Islet precursor cell (in vitro differentiated cells): ENCODE data around the gene GCK.
"Not testable (repeated sequence)": the region's sequence is repeated elsewhere in the genome, so short reads cannot be mapped to it uniquely, and the experiment has no call there.

Experiments
- DNase-seq: peaks from one replicate; pipeline ENCODE4 v3.0.0-alpha.2; 2018

GCK gene

DNA sequence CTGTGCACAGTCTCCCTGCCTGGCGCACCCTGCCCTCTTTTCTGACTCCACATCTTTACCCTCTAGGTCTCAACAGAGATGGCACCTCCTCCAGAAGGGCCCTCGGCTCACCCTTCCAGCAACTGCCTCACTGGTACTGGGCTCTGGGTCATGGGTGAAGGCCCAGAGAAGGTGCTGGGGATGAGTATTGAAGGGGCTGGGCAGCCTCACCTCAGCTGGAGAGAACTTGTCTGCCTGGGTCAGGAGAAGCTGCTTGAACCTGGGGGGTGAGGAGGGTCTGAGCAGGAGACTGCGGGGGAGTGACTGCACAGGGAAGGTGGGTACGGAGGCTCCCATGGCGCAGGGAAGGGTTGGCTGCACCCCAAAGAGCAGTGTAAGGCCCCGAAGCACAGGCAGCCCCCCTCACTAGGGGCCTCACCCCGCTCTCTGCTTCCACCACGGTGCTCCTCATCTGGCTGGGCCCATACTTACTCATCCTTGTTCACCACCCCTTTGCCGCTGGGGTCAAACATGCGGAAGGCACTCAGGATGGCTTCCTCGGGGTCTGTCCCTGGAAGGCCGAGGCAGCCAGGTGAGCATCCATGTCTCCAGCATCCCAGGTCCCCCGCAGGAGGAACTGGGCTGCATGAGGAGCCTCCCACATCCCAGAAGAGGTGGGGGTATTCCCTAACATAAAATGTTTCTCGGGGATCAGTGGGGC, 49.8 kb downstream of the GCK start:
- DNase-seq, result no peak

DNA sequence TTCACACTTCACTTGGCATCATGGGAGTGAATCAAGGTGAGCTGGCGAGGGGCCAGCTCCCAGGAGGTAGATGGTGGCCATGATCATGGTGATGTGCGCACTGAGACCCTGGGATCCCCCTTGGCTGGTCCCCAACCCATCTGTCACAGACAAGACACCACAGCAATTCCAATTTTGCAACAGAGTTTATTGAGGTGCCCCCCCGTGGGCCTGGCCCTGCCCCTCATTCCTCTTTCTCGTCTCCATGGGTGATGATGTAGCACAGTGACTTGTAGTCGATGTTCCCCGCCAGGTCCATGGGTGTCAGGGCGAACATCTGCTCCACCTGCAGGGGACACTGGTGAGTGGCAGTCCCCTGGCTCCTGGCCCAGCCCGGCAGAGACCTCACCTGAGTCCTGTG, 50.5 kb downstream of the GCK start:
- no peak for DNase-seq

DNA sequence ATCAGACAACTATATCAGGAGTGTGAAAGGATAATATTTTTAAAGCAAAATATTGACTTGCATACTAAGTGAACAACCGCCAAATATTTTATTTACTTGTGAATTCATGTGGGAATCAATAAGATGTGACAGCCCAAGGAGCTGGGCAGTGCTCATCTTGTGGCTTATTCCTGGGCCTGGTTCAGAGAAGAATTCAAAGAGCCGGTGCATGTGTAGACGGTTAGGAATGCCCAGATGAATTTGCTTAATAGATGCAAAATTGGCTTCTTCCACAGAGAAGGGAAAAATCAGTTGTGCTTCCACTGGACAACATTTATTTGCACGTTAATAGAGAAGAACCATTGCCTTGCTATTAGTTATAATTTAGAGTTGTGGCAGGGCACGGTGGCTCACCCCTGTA, 52.5 kb downstream of the GCK start:
- no peak for DNase-seq

DNA sequence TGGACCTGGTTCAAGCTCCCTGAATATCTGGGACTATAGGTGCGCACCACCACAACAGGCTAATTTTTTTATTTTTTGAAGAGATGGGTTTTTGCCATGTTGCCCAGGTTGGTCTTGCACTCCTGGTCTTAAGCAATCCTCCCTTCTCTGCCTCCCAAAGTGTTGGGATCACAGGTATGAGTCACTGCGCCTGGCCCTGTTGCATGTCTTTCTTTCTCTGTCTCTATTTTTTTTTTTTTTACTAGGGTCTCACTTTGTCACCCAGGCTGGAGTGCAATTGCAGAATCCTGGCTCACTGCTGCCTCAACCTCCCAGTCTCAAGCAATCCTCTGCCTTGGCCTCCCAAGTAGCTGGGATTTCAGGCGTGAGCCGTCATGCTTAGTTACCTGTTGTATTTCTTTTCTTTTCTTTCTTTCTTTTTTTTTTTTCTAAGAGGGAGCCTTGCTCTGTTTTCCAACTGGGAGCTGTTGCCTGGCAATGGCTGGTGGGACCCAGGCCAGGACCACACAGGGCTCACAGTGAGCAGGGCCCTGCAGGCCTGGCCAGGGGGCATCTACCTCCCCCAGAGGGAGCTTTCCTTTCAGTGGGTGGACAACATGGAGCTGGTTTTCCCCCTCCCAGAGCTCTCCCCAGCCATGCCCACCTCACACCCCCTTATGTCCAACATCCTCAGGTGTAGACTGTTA, 54.2 kb downstream of the GCK start:
- peak; percentile 76 for DNase-seq

DNA sequence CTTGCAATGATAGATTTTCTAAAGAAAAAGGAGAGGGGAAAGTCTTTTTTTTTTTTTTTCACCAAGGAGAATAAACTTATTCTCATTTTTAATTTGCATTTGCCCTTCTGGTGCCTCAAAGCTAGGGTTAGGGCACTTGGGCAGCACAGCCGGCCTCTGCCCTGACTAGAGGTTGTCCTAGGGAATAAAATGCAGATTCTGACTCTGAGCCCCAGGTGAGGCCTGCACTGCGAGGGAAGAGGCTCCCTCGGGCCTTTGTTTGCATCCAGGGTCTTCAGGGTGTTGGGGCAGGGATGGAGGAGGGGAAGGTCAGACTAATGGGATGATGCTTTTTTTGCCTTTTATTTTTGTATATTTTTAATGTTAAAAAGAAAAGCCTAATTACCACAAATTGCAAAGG, 55.9 kb downstream of the GCK start:
- no peak for DNase-seq

DNA sequence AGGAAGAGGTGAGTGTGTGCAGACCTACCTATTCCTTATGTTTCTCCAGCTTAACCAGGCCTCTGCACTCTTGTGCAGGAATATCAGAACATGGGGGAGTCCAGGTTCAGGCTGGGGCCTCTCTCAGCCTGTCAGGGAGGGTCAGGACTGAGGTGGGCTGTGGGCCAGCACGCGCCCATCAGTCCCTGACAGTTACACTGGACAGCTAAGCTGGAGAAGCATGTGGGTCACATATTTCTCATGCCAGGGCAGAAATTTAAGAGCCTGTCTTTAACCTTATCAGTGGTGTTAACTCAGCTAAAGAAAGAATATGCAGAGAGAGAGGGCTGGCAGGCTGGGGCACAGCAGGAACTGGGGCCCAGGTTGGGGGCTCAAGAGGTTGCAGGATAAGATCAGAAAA, 57.2 kb downstream of the GCK start:
- no peak for DNase-seq

DNA sequence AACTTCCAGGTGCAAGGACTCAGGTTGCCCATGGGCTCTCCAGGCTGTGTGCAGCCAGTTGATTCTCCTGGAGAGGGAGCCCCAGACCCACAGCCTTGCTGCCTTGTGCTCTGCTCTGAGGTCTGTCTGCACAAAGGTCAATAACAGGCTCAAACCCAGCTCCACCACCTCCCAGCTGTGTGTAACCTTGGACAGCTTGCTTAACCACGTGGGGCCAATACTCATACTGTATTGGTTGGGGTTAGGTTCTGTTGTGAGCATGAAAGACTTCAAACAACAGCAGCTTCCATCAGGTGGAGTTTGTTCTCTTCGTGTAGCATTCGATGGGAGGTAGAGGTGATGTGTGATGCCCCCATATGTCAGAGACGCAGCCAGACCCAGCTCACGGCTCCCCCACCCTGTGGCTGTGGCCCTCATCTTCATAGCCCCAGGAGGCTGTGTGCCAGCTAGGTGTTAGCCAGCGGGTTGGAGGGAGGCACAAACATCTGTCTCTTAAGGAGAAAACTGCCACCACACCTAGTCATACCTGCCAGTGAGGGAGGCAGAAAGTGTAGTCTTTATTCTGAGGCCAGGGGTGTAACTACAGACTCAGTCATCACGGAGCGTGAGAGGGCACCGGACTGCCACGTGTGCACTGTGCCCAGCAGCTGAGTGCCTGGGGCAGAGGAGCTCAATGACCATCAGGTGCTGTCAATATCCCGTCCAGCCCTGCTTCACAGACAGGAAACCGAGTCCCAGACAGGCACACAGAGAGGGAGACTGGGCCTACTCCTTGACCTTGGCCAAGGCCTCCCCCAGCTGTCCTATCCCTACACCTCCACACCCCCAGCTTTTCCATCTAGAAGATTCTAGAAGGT, 57.8 kb downstream of the GCK start:
- DNase-seq, result peak; percentile 89

DNA sequence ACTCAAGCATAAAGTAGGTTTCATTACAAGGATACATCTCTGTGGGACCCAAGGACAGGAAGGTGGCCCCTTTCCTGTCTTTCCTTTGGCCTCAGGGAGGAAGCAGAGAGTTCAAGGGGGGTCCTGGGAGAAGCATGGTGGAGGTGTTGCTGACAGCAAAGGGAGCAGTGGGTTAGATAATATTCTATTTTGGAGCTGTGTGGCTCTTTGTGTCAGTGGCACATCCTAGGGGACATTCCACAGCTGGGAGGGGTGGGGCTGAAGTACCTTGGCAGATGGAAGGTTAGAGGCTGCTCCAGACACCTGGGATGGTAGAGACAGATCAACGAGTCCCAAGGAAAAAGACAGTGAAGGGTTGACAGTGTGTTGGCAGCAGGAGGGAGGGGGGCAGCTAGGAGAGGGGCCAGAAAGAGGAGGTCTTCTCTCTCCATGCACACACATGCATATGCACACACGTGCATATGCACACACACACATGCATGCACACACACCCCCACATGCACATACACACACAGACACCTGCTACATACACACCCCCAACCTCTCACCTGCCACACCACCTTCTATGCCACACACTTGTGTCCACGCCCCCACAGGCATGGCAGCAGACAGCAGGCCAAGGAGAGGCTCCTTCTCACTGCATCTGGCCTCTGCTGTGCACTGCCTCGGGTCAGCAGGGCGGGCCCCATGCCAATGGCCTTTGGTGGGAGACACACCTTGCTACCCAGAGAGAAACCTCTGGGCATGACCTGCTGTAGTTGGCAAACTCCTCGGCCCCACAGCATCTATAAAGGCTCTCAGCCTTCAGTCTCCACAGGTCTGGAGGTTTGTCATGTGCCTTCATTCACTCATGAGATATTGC, 60.3 kb downstream of the GCK start:
- no peak for DNase-seq

DNA sequence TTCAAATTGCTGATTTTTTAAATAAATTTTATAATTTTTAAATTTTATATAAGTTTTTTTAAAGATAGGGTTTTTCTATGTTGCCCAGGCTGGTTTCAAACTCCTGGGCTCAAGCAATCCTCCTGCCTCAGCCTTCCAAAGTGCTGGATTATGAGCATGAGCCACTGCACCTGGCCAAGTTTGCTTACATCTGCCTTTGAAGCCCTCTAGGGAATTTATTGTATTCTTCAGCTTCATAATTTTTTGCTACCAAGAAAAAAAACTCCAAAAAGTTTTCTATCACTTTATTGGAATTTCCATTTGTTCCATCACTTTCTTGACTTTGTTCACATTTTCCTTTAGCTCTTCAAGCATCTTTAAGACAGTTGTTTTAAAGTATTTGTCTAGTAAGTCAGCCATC, 62.1 kb downstream of the GCK start:
- DNase-seq, result no peak

DNA sequence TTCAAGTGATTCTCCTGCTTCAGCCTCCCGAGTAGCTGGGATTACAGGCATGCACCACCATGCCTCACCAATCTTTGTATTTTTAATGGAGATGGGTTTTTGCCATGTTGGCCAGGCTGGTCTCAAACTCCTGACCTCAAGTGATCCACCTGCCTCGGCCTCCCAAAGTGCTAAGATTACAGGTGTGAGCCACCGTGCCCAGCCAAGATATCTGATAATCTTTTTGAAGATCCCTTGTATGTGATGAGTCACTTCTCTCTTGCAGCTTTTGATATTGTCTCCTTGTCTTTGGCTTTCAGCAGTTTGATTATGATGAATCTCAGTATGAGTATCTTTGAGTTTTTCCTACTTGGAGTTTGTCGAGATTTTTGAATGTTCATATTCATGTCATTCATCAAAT, 62.7 kb downstream of the GCK start:
- not testable (repeated sequence) for DNase-seq

DNA sequence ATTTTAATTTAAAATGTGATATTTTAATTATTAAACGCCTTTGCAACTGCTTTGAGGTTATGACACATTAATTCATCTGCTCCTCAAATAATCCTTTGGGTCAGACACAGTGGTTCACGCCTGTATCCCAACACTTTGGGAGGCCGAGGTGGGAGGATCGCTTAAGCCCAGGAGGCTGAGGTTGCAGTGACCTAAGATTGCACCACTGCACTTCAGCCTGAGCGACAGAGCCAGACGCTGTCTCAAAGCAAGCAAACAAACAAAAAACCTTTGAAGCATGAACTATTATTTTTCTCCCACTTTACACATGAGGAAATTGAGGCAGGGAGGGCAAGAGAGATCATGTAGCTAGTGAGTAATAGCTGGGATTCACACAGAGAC, 64.4 kb downstream of the GCK start:
- no peak for DNase-seq

DNA sequence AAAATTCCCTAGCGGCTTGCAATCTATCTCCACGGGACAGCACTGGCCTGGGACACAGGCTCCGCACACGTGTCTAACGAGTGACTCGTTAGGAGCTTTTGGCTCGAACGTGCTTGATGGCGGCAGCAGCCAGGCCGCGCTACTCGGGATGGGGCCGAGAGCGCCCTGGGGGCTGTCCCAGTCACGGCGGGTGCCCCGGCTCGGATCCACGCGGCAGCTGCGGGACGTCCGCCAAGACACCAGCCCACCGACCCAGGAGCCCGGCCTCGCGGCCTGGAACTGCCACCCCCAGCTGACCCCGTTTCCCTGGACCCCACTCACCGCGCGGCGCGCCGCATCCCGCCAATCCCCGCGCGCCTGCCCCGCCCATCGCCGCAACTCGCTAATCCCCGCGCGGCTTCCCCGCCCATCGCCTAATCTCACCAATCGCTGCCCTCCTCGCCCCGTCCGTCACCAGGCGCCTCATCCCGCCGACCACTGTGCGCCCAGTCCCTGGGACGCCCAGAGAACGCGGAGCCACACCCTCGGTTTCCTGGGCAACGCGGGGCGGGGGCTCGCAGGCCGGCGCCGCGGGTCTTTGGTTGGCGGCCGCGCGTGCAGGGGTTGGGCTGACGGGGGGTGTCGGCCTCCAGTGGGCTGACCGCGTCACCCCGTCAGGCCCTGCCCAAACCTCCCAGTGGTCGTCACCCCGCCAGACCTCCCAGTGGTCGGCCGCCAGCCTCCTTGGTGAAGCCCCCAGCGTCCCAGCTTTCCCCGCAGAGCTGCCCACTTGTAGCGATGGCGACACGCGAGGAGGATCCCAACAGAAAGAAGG, 65.8 kb downstream of the GCK start, which contains the start of gene POLD2:
TSS of gene POLD2 (minus strand) at position 359 of the 814 bp plus-strand sequence. CDS start 1,495 bp downstream, outside the sequence.
- DNase-seq, result peak; percentile 99

DNA sequence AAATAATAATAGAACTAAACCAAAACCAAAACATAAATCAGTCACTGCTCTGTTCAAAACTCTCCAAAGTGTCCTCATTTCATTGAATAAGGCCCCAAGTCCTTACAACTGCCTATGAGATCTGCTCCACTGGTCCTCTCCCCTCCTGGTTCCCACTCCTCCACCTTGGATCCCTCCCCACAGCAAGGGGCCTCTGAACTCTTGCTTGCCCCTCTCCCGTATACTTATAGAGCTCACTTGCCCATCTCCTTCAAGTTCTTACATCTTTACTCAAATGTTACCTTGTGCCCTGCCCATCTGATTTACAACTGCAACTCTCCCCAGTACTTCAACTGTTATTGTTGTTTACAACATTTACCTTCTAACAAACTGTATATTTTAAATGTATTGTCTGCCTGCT, 66.7 kb downstream of the GCK start:
- DNase-seq, result no peak

DNA sequence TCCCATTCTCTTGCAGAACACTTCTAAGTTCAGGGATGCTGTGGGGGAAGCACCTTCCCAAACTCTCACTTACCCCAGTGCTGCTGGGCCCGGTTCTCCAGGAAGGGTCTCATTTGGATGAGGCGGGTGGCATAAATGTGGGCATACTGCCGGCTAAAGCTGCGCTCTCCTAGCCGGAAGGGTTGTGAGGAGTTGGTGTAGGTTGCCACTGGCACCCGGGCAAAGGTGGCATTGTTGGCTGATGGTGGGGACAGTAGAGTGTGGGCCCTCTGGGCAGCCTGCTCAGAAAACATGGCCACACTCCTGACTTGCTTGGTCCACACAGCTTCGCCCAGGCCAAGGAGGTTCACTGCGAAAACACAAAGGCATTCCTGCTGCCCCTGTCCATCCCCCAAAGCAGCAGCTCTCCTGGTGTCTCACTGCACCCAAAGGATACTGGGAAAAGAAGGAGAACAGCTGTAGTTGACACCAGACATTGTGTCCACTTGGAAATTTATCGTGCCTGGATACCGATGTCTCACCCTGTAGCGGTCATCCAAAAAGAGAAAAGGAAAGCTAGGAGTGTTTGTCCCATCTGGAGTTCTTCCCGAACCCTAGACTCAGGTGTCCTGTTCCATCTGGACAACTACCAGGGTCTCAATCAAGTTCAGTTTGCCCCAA, 67.3 kb downstream of the GCK start:
- no peak for DNase-seq

DNA sequence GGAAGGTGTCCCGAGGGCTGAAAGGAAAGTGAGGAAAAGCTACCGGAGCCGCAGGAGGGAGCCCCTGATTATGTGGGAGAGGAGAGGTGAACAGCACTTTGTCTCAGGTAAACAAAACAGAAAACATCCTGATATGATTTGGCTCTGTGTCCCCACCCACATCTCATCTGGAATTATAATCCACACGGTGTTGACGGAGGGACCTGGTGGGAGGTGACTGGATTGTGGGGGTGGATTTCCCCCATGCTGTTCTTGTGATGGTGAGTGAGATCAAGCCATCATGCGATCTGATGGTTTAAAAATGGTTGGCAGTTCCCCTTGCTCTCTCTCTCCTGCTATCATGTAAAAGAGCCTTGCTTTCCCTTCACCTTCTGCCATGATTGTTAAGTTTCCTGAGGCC, 68.8 kb downstream of the GCK start:
- no peak for DNase-seq

DNA sequence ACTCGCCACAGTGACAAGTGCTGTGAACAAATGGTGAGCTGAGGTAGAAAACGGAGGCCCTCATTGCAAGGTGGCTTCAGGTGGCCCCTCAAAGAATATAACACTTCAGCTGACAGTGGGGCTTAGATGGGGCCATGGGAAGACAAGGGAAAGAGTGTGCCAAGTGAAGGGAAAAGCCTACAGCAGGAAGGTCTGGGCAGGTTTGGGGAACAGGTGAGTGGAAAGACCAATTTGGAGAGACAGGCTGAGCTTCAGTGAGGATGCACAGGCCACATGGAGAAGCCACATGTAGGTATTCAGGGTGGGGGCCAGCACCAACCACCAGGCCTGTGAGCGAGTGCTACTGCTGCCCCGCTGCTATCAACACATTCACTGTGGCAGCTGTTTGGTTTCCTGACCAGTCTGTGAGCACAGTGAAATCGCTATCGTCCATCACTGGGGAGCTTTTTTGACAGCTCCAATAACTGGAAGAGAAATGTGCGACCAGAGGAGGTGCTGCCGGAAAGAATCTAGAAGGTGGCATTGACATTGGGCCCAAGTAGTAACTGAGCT, 69.3 kb downstream of the GCK start:
- no peak for DNase-seq

DNA sequence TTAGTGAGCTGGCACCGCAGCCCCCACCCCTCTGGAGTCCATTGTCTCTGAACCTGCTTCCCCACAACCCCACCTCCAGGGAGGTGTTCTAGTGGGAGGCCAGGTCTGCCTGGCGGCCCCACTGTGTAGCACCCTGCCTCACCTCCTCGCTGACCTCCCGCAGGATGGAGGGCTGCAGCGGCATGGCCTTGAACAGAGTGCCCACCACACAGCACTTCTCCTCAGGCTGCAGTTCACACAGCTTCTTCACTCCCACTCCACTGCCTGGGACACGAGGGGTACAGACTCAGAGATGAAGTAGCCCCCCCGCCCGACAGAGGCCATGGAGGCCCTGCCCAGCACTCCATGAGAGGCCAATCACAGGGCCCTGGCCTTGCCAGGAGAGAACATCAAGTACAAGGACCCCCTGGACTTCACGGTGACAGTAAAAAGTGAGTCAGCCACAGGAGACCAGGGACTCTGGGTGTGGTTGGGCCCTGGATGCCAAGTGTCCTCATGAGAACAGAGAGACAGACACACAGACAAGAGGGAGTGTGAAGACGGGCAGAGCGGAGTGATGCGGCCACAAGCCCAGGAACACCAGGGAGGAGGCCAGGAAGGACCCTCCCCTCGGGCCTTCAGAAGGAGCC, 71.3 kb downstream of the GCK start:
- no peak for DNase-seq

DNA sequence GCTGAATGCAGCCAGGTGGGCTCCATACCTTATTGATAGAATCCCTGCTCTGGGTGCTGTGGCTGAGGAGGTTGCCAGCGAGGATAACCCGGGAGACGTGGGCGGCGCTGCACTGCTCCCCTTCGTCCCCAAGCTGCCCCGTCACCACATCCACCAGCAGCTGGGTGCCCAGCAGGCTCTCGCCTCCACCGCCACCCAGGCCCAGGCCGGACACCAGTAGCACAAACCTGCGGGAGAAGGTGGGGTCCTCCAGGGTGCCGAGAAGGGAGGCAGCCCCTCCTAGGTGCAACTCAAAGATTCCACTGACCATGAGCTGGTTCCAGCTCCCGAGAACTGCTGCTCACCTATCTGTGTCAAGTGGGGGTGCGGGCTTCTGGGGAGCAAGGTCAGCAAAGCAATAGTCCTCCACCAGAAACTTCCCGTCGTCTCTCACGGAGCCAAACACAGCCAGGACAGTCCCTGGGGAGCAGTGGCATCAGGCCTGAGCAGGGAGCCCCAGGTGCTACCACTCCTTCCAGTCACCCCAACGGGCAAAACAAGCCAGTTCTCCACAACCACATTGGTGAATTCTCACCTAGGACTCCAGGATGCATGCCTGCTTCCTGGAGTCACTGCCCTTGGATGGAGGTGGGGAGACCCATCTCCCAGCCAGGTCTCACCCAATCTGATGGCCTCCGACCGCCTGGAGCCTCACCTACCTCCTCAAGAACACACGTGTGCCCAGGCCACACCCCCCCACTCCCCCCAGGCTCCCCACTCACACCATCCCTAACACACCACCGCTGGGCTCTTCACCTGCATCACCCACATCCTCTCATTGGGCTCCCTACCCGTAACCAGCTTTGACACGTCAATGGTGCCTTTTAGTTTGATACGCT, 72.2 kb downstream of the GCK start:
- DNase-seq, result no peak

DNA sequence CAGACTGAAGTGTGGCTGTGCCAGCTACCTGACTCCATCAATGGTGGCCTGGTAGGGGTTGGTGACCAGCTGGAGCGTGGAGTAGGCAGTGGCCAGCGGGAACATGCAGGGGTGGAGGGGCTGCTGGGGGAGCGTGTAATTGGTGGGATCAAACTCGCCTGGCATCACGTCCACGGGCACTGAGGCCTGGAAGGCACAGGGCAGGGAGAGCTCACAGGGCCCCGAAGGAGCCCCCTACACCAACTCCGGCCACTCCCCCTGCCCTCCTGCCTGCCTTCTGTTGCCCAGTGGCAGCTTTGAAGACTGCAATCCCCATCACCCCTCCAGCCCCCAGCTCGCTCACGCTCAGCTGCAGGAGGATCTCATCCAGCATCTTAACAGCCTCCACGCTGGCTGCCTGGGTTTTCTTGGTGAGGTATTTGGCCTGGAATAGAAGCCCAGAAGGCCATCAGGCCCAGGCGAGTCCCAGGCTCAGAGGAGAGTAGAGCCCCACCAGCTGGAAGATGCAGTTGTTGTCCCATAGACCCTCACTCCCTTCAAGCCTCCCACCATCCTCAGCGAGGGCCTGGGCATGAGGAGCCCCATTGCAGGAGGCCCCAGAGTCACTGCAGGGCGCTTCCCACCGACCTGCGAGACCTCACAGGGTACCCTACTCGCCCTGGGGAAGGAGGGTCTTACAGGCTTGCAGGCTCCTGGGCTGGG, 73.0 kb downstream of the GCK start:
- no peak for DNase-seq
